ENCODE measurements around the gene WDR72. TPM values are rescaled to one million over a fixed set of nuclear protein-coding genes. Genes with fewer than 3 reads are reported as not detected.

Gene WDR72
- total and polyA plus RNA-seq, 2 experiments from 2014 or later, result 0.99 to 1.9 TPM

- no peaks in the 10 kb centered on the region for H3K79me2 ChIP-seq (replicated peaks; ENCODE audit: insufficient read depth)
- H3K27ac Mint-ChIP-seq, result no peak overlapping the region
- TF ChIP-seq JUNB (IDR thresholded peaks at IDR 0.05; ENCODE audit: unreplicated experiment), result no peak
- TF ChIP-seq ZNF114 (CRISPR knock-in tag; IDR thresholded peaks at IDR 0.05), result no peak
- TF ChIP-seq POLR2AphosphoS5 (IDR thresholded peaks at IDR 0.05; ENCODE audit: low read depth), result no peak
- H3K36me3 Mint-ChIP-seq (ENCODE audit: low read depth), result no peaks in the 10 kb centered on the region
- H3K27me3 ChIP-seq (ENCODE audit: insufficient read depth), result no peaks in the 10 kb centered on the region
- DNase-seq (ENCODE audit: low spot score), result no peak
- no peaks in the 10 kb centered on the region for H4K20me1 ChIP-seq (replicated peaks; ENCODE audit: insufficient read depth)
- no peak for ATAC-seq
- no peak overlapping the region for H3K4me2 ChIP-seq
- H3K4me1 Mint-ChIP-seq, result peaks cover 5% of the 10 kb centered on the region; the same call in 1 of the 3 replicates
- H3K36me3 ChIP-seq (ENCODE audit: insufficient read depth), result no peaks in the 10 kb centered on the region
- H3K4me3 ChIP-seq, result no peak overlapping the region
- no peaks in the 10 kb centered on the region for H3K9me3 Mint-ChIP-seq
- peaks cover 3% of the 10 kb centered on the region for H3K27me3 Mint-ChIP-seq (ENCODE audit: insufficient read depth, low read depth, poor library complexity)
- no peaks in the 10 kb centered on the region for H3K9me2 ChIP-seq (ENCODE audit: insufficient read depth)
- H3K4me3 Mint-ChIP-seq, result no peak overlapping the region
- no peak overlapping the region for H2AFZ ChIP-seq
- H3K4me1 ChIP-seq (ENCODE audit: insufficient read depth), result no peaks in the 10 kb centered on the region
- no peak overlapping the region for H3K27ac ChIP-seq (ENCODE audit: low read depth)
- H3F3A ChIP-seq (replicated peaks; ENCODE audit: low read depth), result no peaks in the 10 kb centered on the region
These were observed 223.6 kb downstream of the WDR72 start for GRCh38 chr15:53535886-53536285.

- H4K20me1 ChIP-seq (replicated peaks; ENCODE audit: insufficient read depth), result no peaks in the 10 kb centered on the region
- Mint-ChIP-seq H3K27ac (no peak overlapping the region), H3K36me3 (ENCODE audit: low read depth) (no peaks in the 10 kb centered on the region), H3K9me3 (no peaks in the 10 kb centered on the region), H3K4me3 (no peak overlapping the region), H3K4me1 (no peaks in the 10 kb centered on the region), H3K27me3 (ENCODE audit: insufficient read depth, low read depth, poor library complexity) (no peaks in the 10 kb centered on the region)
- no peak overlapping the region for H2AFZ ChIP-seq
- H3K4me1 ChIP-seq (ENCODE audit: insufficient read depth), result no peaks in the 10 kb centered on the region
- no peaks in the 10 kb centered on the region for H3K36me3 ChIP-seq (ENCODE audit: insufficient read depth)
- no peak overlapping the region for H3K4me3 ChIP-seq
- no peaks in the 10 kb centered on the region for H3K27me3 ChIP-seq (ENCODE audit: insufficient read depth)
- ATAC-seq (no peak), DNase-seq (ENCODE audit: low spot score) (no peak)
- TF ChIP-seq ZNF114 (CRISPR knock-in tag; IDR thresholded peaks at IDR 0.05) (no peak), ZNF462 (CRISPR knock-in tag; IDR thresholded peaks at IDR 0.05) (no peak), EZH2 (IDR thresholded peaks at IDR 0.05; ENCODE audit: low read depth, unreplicated experiment) (no peak), ZNF331 (CRISPR knock-in tag; IDR thresholded peaks at IDR 0.05; ENCODE audit: low read depth) (no peak), NANOG (IDR thresholded peaks at IDR 0.05; ENCODE audit: borderline replicate concordance) (no peak)
- H3K27ac ChIP-seq (ENCODE audit: low read depth), result no peak overlapping the region
- H3K79me2 ChIP-seq (replicated peaks; ENCODE audit: insufficient read depth), result no peaks in the 10 kb centered on the region
- no peaks in the 10 kb centered on the region for H3K9me2 ChIP-seq (ENCODE audit: insufficient read depth)
- no peak overlapping the region for H3K4me2 ChIP-seq
- H3F3A ChIP-seq (replicated peaks; ENCODE audit: low read depth), result no peaks in the 10 kb centered on the region
These were observed 225.2 kb downstream of the WDR72 start for GRCh38 chr15:53534105-53534839.

Measured in GM23338 (cell line).